IPS-20b (cell line): ENCODE data around the gene TDP1.

Experiments used
- H3K27ac ChIP-seq: one replicate; pipeline ENCODE4 v1.5.1; 2013; ENCODE audit warnings: low read length
- H3K27me3 ChIP-seq: 2 replicates; pipeline ENCODE4 v1.6.1; 2013; ENCODE audit warnings: mild to moderate bottlenecking, low read length, inconsistent platforms; ENCODE audit not compliant: insufficient read depth
- H3K36me3 ChIP-seq: 2 replicates; pipeline ENCODE4 v1.6.1; 2013; ENCODE audit warnings: low read depth, mild to moderate bottlenecking, inconsistent platforms, low read length, moderate library complexity; ENCODE audit not compliant: insufficient read depth
- H3K4me1 ChIP-seq: 2 replicates; pipeline ENCODE4 v1.6.1; 2013; ENCODE audit warnings: mild to moderate bottlenecking, control low read depth, inconsistent platforms, low read length, moderate library complexity; ENCODE audit not compliant: insufficient read depth
- H3K4me3 ChIP-seq: 2 replicates; pipeline ENCODE4 v1.5.1; 2013; ENCODE audit warnings: mild to moderate bottlenecking, low read length, inconsistent platforms
- H3K9ac ChIP-seq: 2 replicates; pipeline ENCODE4 v1.6.1; 2013; ENCODE audit warnings: low read depth, mild to moderate bottlenecking, inconsistent platforms, low read length, moderate library complexity
- H3K9me3 ChIP-seq: 2 replicates; pipeline ENCODE4 v1.6.1; 2013; ENCODE audit warnings: mild to moderate bottlenecking, low read depth, low read length, inconsistent platforms; ENCODE audit not compliant: insufficient read depth

The TDP1 gene

DNA sequence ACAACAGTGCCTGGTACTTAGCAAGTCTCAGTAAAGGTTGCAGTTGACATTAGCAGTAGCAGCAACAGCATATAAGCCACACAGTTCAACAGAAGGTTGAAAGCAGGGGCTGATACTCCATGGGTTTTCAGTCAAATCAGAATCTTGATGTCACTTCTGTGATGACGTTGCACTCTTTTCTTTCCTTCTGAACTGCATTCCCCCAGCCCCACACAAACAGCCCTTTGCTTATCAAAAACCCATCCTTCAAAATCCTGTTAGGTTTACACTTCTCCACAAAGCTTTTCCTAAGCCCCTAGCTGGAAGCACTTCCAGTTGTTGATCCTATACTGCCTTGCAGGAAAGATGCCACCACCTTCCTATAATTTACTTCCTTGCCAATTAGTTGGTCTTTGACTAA, 72.1 kb downstream of the TDP1 start:
- no peak overlapping the region for H3K27ac ChIP-seq
- H3K9me3 ChIP-seq, result no peaks in the 10 kb centered on the region
- no peaks in the 10 kb centered on the region for H3K4me1 ChIP-seq
- peaks cover 53% of the 10 kb centered on the region for H3K36me3 ChIP-seq
- H3K27me3 ChIP-seq, result no peaks in the 10 kb centered on the region
- no peak overlapping the region for H3K9ac ChIP-seq
- no peak overlapping the region for H3K4me3 ChIP-seq

DNA sequence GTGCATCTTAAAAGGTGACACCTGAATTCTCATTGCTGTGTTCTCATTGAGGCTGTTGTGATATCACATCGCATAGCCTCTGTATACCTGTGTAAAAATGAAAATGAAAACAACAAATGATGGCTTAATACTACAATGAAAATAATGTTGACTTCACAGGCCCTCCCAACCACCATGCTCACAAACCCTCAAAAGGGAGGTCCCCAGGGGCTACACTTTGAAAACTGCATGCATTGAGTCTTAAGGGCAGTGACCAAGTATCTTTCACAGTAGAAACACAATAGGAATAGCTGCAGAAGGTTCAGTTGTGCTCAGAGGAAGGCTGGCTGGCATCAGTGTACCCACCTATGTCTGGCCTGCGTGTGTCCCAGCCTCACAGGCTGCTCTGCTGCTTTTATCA, 78.4 kb downstream of the TDP1 start:
- no peak overlapping the region for H3K9ac ChIP-seq

DNA sequence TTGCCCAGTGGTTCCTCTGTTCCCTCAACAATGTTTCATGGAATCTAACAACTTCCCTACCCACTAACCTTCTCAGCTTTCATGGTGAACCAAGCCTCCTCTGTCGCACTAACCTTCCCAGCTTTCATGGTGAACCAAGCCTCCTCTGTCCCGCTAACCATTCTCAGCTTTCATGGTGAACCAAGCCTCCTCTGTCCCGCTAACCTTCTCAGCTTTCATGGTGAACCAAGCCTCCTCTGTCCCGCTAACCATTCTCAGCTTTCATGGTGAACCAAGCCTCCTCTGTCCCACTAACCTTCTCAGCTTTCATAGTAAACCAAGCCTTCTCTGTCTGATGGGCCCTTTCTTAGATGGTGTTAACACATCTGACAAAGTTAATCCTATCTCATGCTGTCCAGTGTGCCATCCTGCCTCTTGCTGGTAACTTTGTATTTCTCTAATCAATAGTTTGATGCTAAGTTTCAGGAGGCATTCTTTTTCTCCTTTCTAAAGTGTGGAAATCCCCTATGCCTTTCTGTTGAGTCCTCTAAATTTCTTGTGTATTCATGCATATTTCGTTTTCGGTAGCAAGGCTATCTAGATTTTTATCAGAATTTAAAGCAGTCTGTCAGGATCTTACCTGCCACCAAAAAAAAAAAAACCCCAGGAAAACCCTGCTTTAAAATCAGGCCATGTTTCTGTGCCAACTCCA, 79.3 kb downstream of the TDP1 start:
- H3K27ac ChIP-seq, result no peak overlapping the region
- H3K4me1 ChIP-seq, result no peaks in the 10 kb centered on the region
- no peak overlapping the region for H3K4me3 ChIP-seq
- no peaks in the 10 kb centered on the region for H3K27me3 ChIP-seq
- H3K36me3 ChIP-seq, result peaks cover 64% of the 10 kb centered on the region
- H3K9ac ChIP-seq, result no peak overlapping the region
- no peaks in the 10 kb centered on the region for H3K9me3 ChIP-seq

More for the DNA sequence above, 78.4 kb downstream of the TDP1 start:
- Histone ChIP-seq H3K27ac (no peak overlapping the region), H3K4me1 (no peaks in the 10 kb centered on the region), H3K4me3 (no peak overlapping the region), H3K36me3 (peaks cover 64% of the 10 kb centered on the region), H3K9me3 (no peaks in the 10 kb centered on the region), H3K27me3 (no peaks in the 10 kb centered on the region)

DNA sequence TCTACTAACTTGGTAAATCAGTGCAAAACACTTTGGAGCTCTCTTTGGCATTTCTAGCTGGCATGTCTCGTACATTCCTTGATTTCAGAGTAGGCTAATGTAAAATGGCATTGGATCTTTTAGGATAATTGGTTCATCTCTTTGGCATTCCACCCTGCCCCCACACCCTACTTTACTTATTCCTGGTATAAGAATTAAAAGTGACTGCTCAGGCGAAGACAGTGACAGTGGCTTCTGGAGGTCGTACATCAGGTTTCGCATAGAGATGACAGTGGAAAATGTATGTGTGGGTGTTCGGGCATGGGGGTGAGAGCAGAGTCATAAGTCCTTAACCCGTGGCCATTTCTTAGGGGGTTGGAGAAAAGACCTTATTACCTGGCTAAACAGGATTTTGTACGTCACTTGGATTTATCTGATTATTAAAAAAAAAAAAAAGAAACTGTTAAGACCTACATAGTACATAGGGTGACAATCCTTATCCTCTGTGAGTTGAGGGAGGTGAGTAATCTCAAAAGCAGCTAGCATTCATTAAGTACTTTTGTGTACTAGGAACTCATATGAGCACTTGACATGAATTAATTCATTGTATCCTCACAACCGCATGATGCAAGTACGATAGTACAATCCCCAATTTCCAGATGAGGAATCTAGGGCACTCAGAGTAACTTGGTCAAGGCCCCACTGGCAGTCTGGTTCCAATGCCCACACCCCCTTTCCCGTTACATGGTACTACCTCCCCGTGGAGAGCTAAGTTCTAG, 83.7 kb downstream of the TDP1 start:
- H3K4me3 ChIP-seq, result no peak overlapping the region
- H3K36me3 ChIP-seq, result peaks cover 47% of the 10 kb centered on the region
- no peaks in the 10 kb centered on the region for H3K4me1 ChIP-seq
- H3K9me3 ChIP-seq, result no peaks in the 10 kb centered on the region
- H3K9ac ChIP-seq, result no peak overlapping the region
- H3K27me3 ChIP-seq, result no peaks in the 10 kb centered on the region
- H3K27ac ChIP-seq, result no peak overlapping the region

DNA sequence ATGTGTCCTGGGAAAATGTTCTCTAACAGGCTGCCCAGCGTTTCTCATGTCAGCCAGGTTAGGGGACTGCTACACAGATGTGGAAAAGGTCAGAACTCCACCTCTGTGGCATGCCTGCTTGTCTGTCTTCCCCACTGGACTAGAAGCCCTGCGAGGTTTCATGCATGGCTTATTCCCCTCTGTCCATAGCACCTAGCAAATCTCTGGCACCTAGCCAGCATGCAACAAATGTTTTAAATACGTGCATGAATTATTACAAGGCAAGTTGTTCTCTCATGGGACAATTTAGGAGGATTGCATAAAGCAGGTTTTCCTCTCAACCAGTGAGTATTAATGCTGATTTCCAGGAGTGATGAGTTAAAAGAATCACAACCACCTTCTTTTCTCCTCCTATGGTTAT, 84.7 kb downstream of the TDP1 start:
- Histone ChIP-seq H3K9ac (no peak overlapping the region), H3K4me1 (no peaks in the 10 kb centered on the region), H3K9me3 (no peaks in the 10 kb centered on the region), H3K27ac (no peak overlapping the region), H3K4me3 (no peak overlapping the region), H3K36me3 (peaks cover 38% of the 10 kb centered on the region), H3K27me3 (no peaks in the 10 kb centered on the region)

DNA sequence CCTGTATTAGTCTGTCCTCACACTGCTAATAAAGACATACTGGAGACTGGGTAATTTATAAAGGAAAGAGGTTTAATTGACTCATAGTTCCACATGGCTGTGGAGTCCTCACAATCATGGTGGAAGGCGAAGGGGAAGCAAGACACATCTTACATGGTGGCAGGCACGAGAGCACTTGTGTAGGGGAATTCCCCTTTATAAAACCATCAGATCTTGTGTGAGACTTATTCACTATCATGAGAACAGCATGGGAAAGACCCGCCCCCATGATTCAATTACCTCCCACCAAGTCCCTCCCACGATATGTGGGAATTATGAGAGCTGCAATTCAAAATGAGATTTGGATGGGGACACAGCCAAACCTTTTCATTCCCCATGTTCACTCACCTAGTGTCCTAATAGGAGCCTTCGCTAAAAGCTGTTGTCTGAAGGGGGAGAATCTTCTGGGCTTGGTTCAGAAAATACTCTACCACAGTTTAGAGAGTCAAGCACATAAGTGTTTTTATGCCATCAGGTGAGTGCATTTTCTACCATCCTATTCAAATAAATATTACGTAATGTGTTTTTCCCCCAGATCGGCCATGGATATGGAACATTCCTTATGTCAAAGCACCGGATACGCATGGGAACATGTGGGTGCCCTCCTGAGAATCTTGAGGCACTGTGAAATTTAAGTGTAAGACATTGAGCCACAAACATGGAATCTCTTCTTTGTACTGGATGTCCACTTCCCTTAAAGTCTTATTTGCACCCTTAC, 86.9 kb downstream of the TDP1 start:
- Histone ChIP-seq H3K36me3 (peaks cover 21% of the 10 kb centered on the region), H3K27ac (no peak overlapping the region), H3K27me3 (no peaks in the 10 kb centered on the region), H3K9ac (no peak overlapping the region), H3K9me3 (no peaks in the 10 kb centered on the region), H3K4me1 (no peaks in the 10 kb centered on the region), H3K4me3 (no peak overlapping the region)

DNA sequence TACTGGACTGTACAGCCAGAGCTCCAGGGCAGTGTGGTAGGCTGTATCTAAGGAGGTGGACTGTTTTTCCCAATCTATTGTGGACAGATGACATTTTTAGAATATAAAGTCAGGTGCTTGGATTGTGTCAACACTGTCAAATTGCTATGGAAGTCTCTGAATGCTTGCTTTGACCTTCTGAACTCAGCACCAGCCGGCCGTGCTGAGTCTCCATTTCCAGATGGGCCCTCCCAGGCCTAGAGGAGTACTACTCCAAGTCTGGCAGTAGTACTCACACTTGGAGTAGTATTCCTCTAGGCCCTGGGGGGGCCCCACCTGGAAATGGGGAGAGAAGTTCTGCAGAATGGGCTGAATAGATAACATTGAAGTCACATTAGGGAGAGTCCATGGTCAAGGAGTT, 89.9 kb downstream of the TDP1 start:
- H3K4me1 ChIP-seq, result 0 out of 2 replicates have a peak, but pooled peaks cover 2% of the 10 kb centered on the region
- no peak overlapping the region for H3K27ac ChIP-seq
- no peaks in the 10 kb centered on the region for H3K9me3 ChIP-seq
- no peaks in the 10 kb centered on the region for H3K27me3 ChIP-seq
- H3K9ac ChIP-seq, result no peak overlapping the region
- H3K36me3 ChIP-seq, result peaks cover 14% of the 10 kb centered on the region; the same call in 1 of the 2 replicates
- no peak overlapping the region for H3K4me3 ChIP-seq

DNA sequence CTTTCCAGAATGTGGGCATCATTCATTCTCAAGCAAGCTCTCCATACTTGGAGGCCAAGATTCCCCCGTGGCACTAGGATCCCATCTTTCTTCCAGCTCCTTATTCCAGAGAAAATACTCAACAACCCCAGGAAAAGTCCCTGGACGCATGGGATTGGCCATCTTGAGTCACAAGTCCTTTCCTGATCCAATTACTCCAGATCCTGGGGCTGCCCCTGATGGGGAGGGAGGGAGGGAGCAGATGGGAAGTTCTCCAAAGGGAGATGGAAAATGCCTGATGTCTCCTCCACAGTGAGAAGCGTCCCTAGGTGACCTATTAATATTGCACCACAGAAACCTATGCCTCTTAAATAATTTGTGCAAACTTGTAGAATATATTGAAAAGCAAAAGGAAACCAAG, 93.7 kb downstream of the TDP1 start:
- no peaks in the 10 kb centered on the region for H3K9me3 ChIP-seq
- H3K9ac ChIP-seq, result no peak overlapping the region
- H3K4me3 ChIP-seq, result no peak overlapping the region
- H3K27me3 ChIP-seq, result no peaks in the 10 kb centered on the region
- no peak overlapping the region for H3K27ac ChIP-seq
- peaks cover 2% of the 10 kb centered on the region; the same call in 1 of the 2 replicates for H3K4me1 ChIP-seq
- H3K36me3 ChIP-seq, result no peaks in the 10 kb centered on the region

DNA sequence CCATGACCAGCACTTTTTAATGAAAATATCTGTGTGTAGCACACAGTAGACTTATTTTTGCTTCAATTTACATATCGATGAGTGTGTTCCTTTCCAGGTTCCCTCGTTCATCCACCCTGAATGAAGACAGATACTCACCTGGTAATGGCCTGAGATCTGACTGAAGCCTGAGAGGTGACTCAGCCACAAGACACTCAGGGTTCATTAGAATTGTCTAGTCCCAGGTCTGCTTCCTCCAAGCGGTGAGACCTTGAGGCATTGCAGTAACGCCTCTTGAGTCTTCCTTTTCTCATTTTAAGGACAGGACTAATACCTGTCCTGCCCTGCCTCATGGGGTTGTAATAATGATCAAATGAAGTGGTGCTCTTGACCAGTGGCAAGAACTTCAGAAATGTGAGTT, 94.5 kb downstream of the TDP1 start:
- Histone ChIP-seq H3K9ac (no peak overlapping the region), H3K9me3 (no peaks in the 10 kb centered on the region), H3K4me1 (peaks cover 2% of the 10 kb centered on the region; the same call in 1 of the 2 replicates), H3K27me3 (no peaks in the 10 kb centered on the region), H3K27ac (no peak overlapping the region), H3K36me3 (no peaks in the 10 kb centered on the region), H3K4me3 (no peak overlapping the region)

DNA sequence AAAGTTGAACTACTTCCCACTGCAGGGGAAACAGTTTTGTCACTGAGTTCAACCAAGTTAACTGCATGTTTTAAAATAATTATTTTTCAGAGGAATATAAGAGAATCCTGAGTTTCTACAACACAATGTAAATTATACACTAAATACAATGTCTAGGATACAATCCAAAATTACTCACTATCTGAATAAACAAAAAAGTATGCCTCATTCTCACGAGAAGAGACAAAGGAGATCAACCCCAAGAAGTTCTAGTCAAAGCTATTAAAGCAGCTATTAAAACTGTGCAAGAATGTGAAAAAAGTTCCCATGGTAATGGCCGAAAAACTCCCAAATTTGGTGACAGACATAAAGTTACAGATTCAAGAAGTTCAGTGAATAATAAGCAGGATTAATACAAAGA, 97.3 kb downstream of the TDP1 start:
- Histone ChIP-seq H3K4me3 (no peak overlapping the region), H3K27me3 (peaks cover 7% of the 10 kb centered on the region), H3K9me3 (no peaks in the 10 kb centered on the region), H3K9ac (no peak overlapping the region), H3K4me1 (peaks cover 2% of the 10 kb centered on the region; the same call in 1 of the 2 replicates), H3K27ac (no peak overlapping the region), H3K36me3 (no peaks in the 10 kb centered on the region)

DNA sequence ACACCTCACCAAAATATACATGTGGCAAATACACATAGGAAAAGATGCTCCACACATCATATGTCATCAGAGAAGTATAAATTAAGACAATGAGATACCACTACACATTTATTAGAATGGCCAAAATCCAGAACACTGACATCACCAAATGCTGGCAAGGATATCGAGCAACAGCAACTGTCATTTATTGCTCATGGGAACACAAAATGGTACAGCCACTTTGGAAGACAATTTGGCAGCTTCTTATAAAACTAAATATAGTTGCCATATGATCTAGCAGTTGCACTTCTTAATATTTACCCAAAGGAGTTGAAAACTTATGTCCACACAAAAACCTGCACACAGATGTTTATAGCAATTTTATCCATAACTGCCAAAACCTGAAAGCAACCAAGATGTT, 99.1 kb downstream of the TDP1 start:
- H3K4me1 ChIP-seq, result peaks cover 2% of the 10 kb centered on the region; the same call in 1 of the 2 replicates
- H3K36me3 ChIP-seq, result no peaks in the 10 kb centered on the region

More for the DNA sequence above, 99.1 kb downstream of the TDP1 start:
- H3K27ac ChIP-seq, result no peak overlapping the region
- H3K9me3 ChIP-seq, result no peaks in the 10 kb centered on the region
- peaks cover 25% of the 10 kb centered on the region for H3K27me3 ChIP-seq
- no peak overlapping the region for H3K9ac ChIP-seq
- H3K4me3 ChIP-seq, result no peak overlapping the region
